ENCODE results near the gene ABCF1.

ABCF1 gene

GRCh38 chr6:30601815-30602641, 30.8 kb downstream of the ABCF1 start:
- DNase-seq: no peak

GRCh38 chr6:30603961-30604360, 32.7 kb downstream of the ABCF1 start:
- no peak for DNase-seq

GRCh38 chr6:30610065-30610464, 38.8 kb downstream of the ABCF1 start:
- DNase-seq: no peak

- DNase-seq: no peak
Observed at GRCh38 chr6:30611150-30611855, 40.1 kb downstream of the ABCF1 start.

GRCh38 chr6:30611856-30612194, 40.6 kb downstream of the ABCF1 start:
- DNase-seq: no peak

- DNase-seq: peak in 1 of 3 donors; percentile 36
Observed at GRCh38 chr6:30612213-30612612, 41.0 kb downstream of the ABCF1 start.

- no peak for DNase-seq
Observed at GRCh38 chr6:30612687-30613248, 41.5 kb downstream of the ABCF1 start.

- peak in 2 of 3 donors; percentile 25 to 32 for DNase-seq
Observed at GRCh38 chr6:30613251-30614043, 42.2 kb downstream of the ABCF1 start.

GRCh38 chr6:30614044-30614842, 43.0 kb downstream of the ABCF1 start:
- no peak for DNase-seq

- peak; percentile 93 to 97 (median 97) for DNase-seq
Observed at GRCh38 chr6:30614843-30615218, 43.6 kb downstream of the ABCF1 start.

- peak; percentile 42 to 53 (median 46) for DNase-seq
Observed at GRCh38 chr6:30615219-30615957, 44.1 kb downstream of the ABCF1 start.

GRCh38 chr6:30615958-30616810, 44.9 kb downstream of the ABCF1 start:
- peak in 2 of 3 donors; percentile 14 to 31 for DNase-seq

- peak; percentile 99 to 100 (median 100) for DNase-seq
Observed at GRCh38 chr6:30616811-30617564, 45.7 kb downstream of the ABCF1 start, which contains the start of gene PPP1R10. Gene PPP1R10 (minus strand): TSS chr6:30617243. CDS start chr6:30609944, 7,299 bp downstream.

GRCh38 chr6:30617565-30618269, 46.5 kb downstream of the ABCF1 start, which contains the start of gene MRPS18B:
Gene MRPS18B (plus strand): TSS chr6:30617840. CDS start chr6:30617866, 26 bp downstream.
- peak; percentile 97 to 99 (median 98) for DNase-seq

GRCh38 chr6:30618270-30618797, 47.1 kb downstream of the ABCF1 start:
- DNase-seq: no peak

- DNase-seq: no peak
Observed at GRCh38 chr6:30619561-30619960, 48.3 kb downstream of the ABCF1 start.

GRCh38 chr6:30625511-30625910, 54.3 kb downstream of the ABCF1 start:
- no peak for DNase-seq

Data from suppressor macrophage treated with lipopolysaccharide for 1 hour (primary cell).